Measurements from ENCODE around the gene TTBK1.

- TF ChIP-seq CTCF (IDR thresholded peaks at IDR 0.05) (no peak), POLR2A (IDR thresholded peaks at IDR 0.05) (no peak)
Measured at GRCh38 chr6:43271944-43272343, 28.7 kb downstream of the TTBK1 start.
